NCI-H1930 (cell line): ENCODE data around the gene DUOXA2.

Experiments used
- DNase-seq, 2 experiments: peaks; one replicate each; lab custom pipeline; 2025; lab: John Stamatoyannopoulos, UW

DUOXA2 gene

GRCh38 chr15:45162771-45163507 lies 48.8 kb downstream of the DUOXA2 start:
- DNase-seq, result peak; percentile 42 to 55

- no peak for DNase-seq
These were observed 49.4 kb downstream of the DUOXA2 start for GRCh38 chr15:45163508-45163856.

- no peak for DNase-seq
These were observed 50.8 kb downstream of the DUOXA2 start for GRCh38 chr15:45164914-45165313.

- DNase-seq, result no peak
These were observed 51.4 kb downstream of the DUOXA2 start for GRCh38 chr15:45165536-45165935.

GRCh38 chr15:45166834-45167630 lies 52.9 kb downstream of the DUOXA2 start:
- peak; percentile 63 to 66 for DNase-seq

- no peak for DNase-seq
These were observed 53.6 kb downstream of the DUOXA2 start for GRCh38 chr15:45167631-45168205.
